Right ventricle myocardium inferior (tissue), 1 donor: ENCODE results near the gene NPBWR2. TPM values are rescaled to one million over a fixed set of nuclear protein-coding genes. Genes with fewer than 3 reads are reported as not detected.

Experiments
- ATAC-seq: fragments of 200-7000 bp; cut with Tn5 transposase; one replicate; pipeline ENCODE4 v1.9.1; 2020; ENCODE audit warnings: mild to moderate bottlenecking, moderate library complexity
- DNase-seq: peaks from one replicate; pipeline ENCODE4 v3.0.0; 2021; ENCODE audit errors: missing footprints
- intact Hi-C: fragments of 100-400 bp; cut with DNase I; formaldehyde crosslinking; loops from one replicate; pipeline ENCODE4 v1.11.0; 2022
- total RNA-seq: library from RNA; stranded (reverse); fragmentation: NEBNext Ultra II Directional; extraction: Animal tissue kit (Norgen Biotek cat#: 25700); gene quantifications from one replicate; pipeline ENCODE4 v1.2.1, GENCODE V29; 2021
- donor health status: DM: no; HTN: yes; CAD: no; lungs with severe emphysema.

NPBWR2 gene
- total RNA-seq, 1 donor from 2014 or later, result not detected

- peak; percentile 72 for DNase-seq
These were observed 27.2 kb downstream of the NPBWR2 start, which contains the start of gene OPRL1 for GRCh38 chr20:64080013-64080812. TSS of gene OPRL1 (plus strand) at chr20:64080082. CDS start at chr20:64092721, 12,639 bp downstream.

GRCh38 chr20:64079273-64080012 is 27.9 kb downstream of the NPBWR2 start, which contains the start of gene RGS19:
TSS of gene RGS19 (minus strand) at chr20:64079518. CDS start at chr20:64076886, 2,632 bp downstream.
- DNase-seq (peak; percentile 94), ATAC-seq (peak; percentile 65)
- intact Hi-C loops, result loop anchor here (5.0 kb wide), 1 partner anchor 102 kb away; the partner anchor contains the start of gene SAMD10

More at GRCh38 chr20:64080013-64080812, 27.2 kb downstream of the NPBWR2 start, which contains the start of gene OPRL1:
- ATAC-seq, result peak; percentile 6
- intact Hi-C loops, result loop anchor here (5.0 kb wide), 1 partner anchor 103 kb away; the partner anchor contains the start of gene SAMD10

- DNase-seq (no peak), ATAC-seq (no peak)
- intact Hi-C loops, result no loop called here
These were observed 28.5 kb downstream of the NPBWR2 start for GRCh38 chr20:64078934-64079272.

- intact Hi-C loops, result no loop called here
- no peak for ATAC-seq
- peak; percentile 83 for DNase-seq
These were observed 29.4 kb downstream of the NPBWR2 start for GRCh38 chr20:64077876-64078551.

GRCh38 chr20:64077541-64077875 is 29.9 kb downstream of the NPBWR2 start:
- DNase-seq, result no peak
- intact Hi-C loops, result no loop called here
- ATAC-seq, result no peak

GRCh38 chr20:64077094-64077493 is 30.3 kb downstream of the NPBWR2 start:
- intact Hi-C loops, result no loop called here
- DNase-seq (peak; percentile 83), ATAC-seq (no peak)

GRCh38 chr20:64076061-64076997 is 31.0 kb downstream of the NPBWR2 start:
- intact Hi-C loops, result no loop called here
- ATAC-seq (no peak), DNase-seq (peak; percentile 56)

- intact Hi-C loops, result no loop called here
- DNase-seq (peak; percentile 68), ATAC-seq (no peak)
These were observed 31.8 kb downstream of the NPBWR2 start for GRCh38 chr20:64075556-64075955.

GRCh38 chr20:64074963-64075362 is 32.4 kb downstream of the NPBWR2 start:
- intact Hi-C loops, result no loop called here
- DNase-seq (no peak), ATAC-seq (no peak)

GRCh38 chr20:64074184-64074789 is 33.1 kb downstream of the NPBWR2 start:
- ATAC-seq (no peak), DNase-seq (peak; percentile 67)
- intact Hi-C loops, result no loop called here

GRCh38 chr20:64073476-64074183 is 33.7 kb downstream of the NPBWR2 start:
- intact Hi-C loops, result no loop called here
- ATAC-seq (no peak), DNase-seq (peak; percentile 66)

GRCh38 chr20:64072498-64073063 is 34.8 kb downstream of the NPBWR2 start:
- peak; percentile 42 for DNase-seq
- no peak for ATAC-seq
- intact Hi-C loops, result no loop called here

GRCh38 chr20:64071341-64072332 is 35.7 kb downstream of the NPBWR2 start:
- peak; percentile 58 for DNase-seq
- ATAC-seq, result no peak
- intact Hi-C loops, result no loop called here

- intact Hi-C loops, result no loop called here
- ATAC-seq, result no peak
- DNase-seq, result peak; percentile 34
These were observed 36.9 kb downstream of the NPBWR2 start for GRCh38 chr20:64070244-64070993.

- intact Hi-C loops, result no loop called here
- DNase-seq (peak; percentile 50), ATAC-seq (no peak)
These were observed 37.6 kb downstream of the NPBWR2 start for GRCh38 chr20:64069614-64070243.
